ENCODE data around the gene RYR2.
"Not testable (repeated sequence)": the region's sequence is repeated elsewhere in the genome, so short reads cannot be mapped to it uniquely, and the experiment has no call there.

The RYR2 gene

DNA sequence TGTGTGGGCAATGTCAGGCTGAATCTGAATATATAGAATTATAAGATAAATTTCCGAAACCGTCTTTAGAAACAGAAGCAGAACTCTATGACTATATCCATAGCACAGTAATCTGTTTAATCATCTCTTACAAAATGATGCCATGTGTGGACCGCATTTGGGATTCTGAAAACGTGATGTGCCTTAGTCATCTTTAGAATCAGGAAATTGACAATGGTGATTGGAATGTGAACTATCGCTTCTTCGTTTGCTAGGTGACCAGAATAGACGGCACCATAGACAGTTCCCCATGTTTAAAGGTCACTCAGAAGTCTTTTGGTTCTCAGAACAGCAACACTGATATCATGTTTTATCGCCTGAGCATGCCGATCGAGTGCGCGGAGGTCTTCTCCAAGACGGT, 548.4 kb downstream of the RYR2 start:
- DNase-seq, result no peak

GRCh38 chr1:237591353-237591752, 549.4 kb downstream of the RYR2 start:
- DNase-seq, result no peak

GRCh38 chr1:237603036-237603568, 561.1 kb downstream of the RYR2 start:
- DNase-seq, result not testable (repeated sequence)

- no peak for DNase-seq
These were observed 566.4 kb downstream of the RYR2 start for GRCh38 chr1:237608433-237608832.

DNA sequence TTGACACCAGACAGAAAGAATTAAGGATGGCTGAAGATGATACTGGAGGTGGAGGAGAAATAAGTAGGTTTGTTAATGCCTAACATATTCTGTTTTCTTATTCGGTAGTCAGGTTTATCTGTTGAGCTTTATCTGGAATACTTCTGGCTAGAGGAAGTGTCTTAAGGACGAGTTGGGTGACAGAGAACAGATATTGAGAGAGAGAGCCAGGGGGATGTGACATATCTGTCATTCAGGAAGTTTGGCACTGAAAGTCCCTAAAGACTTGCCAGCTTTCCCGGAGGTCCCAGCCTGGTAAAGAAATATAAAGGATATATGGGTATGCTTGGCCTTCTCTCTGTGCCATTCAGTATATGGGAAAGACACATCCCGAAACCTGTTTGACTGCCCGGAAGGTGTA, 568.2 kb downstream of the RYR2 start:
- DNase-seq, result no peak

GRCh38 chr1:237613984-237614383, 572.0 kb downstream of the RYR2 start:
- DNase-seq, result no peak

GRCh38 chr1:237619553-237619952, 577.6 kb downstream of the RYR2 start:
- no peak for DNase-seq

GRCh38 chr1:237634922-237635321, 592.9 kb downstream of the RYR2 start:
- DNase-seq, result no peak

- no peak for DNase-seq
These were observed 596.6 kb downstream of the RYR2 start for GRCh38 chr1:237638555-237638954.

GRCh38 chr1:237640011-237640671, 598.2 kb downstream of the RYR2 start:
- DNase-seq, result no peak

DNA sequence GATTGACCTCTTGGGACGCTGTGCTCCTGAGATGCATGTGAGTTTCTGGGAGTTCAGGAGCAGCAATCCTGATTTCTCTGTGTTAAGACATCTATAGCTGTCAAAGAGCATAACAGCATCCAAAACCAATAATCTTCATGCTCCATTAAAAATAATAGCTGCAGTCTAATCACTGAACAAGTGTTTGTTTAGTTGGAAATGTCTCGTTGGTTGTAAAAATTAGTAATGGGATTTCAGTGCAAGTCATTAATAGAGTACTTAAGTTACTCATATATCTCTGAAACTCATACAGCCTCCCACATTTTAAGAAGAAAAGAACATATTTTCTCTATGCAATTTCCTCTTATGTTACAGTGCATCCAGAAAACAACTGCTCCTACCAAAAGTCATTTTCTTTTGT, 599.0 kb downstream of the RYR2 start:
- DNase-seq, result no peak

DNA sequence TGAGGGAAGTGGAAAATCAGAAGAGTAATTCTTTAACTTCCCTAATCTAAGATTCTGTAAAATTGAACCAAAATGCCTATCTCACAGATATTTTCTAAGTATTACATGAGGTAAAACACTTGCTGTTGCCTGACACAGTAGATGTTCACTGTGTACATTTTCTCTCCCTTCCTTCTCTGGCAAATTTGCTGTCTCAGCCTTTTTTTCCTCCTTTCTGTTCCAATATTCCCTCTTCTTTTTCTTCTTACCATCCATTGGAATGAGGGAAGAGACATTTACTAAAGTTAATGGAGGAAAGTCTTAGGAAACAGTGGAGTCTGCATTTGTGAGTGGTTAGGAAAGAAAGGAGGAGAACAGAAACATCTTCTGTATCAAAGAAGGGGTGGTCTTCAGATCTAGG, 608.8 kb downstream of the RYR2 start:
- DNase-seq, result no peak

- DNase-seq, result no peak
These were observed 613.8 kb downstream of the RYR2 start for GRCh38 chr1:237655778-237656177.

DNA sequence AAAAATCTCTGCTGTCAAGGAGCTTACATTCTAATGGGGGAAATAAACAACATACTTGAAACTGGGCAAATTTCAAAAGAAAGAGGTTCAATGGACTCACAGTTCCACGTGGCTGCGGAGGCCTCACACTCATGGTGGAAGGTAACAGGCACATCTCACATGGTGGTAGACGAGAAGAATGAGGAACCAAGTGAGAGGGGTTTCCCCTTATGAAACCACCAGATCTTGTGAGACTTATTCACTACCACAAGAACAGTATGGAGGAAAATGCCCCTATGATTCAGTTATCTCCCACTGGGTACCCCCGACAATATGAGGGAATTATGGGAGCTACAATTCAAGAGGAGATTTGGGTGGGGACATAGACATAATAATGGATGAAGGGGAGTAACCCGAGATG, 622.4 kb downstream of the RYR2 start:
- DNase-seq, result no peak

GRCh38 chr1:237670302-237670701, 628.3 kb downstream of the RYR2 start:
- DNase-seq, result no peak

- DNase-seq, result no peak
These were observed 629.3 kb downstream of the RYR2 start for GRCh38 chr1:237671262-237671661.

- DNase-seq, result no peak
These were observed 630.0 kb downstream of the RYR2 start for GRCh38 chr1:237671935-237672334.

- DNase-seq, result no peak
These were observed 630.8 kb downstream of the RYR2 start for GRCh38 chr1:237672748-237673147.

GRCh38 chr1:237673631-237674030, 631.6 kb downstream of the RYR2 start:
- DNase-seq, result no peak

DNA sequence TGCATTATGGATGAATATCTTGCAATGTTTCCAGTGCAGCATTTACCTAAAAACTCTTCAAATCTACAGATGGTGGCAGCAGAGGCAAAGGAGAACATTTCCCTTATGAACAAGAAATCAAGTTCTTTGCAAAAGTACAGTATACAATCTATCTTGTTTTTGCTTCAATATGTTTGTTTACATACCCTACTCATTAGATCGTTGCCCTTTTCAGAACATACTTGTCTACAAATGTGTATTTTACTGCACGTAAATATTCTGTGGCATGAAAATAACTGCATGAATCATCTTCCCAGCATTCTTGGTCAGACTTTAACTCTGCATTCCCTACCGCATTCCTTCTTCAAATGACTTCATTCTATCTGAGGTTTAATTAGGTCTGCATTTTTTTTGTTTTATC, 636.0 kb downstream of the RYR2 start:
- no peak for DNase-seq

DNA sequence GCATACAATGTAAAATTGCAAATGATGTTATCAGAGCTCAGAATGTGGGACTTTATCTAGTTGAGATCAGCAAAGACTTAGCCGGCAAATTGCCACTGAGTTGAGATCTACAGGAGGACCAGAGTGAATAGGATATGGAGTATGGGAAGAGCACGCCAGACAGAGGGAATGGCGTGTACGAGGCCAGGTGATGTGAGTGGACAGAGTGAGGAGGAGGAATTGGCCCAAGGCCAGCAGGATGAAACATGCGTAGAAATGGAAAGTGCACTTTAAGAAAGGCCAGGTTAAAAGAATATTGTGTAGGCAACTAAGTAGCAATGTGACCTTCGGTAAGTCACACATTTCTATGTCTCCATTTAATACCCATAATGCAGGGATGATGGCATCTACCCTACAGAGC, 637.7 kb downstream of the RYR2 start:
- no peak for DNase-seq

GRCh38 chr1:237681210-237681609, 639.2 kb downstream of the RYR2 start:
- DNase-seq, result no peak

GRCh38 chr1:237684236-237684635, 642.3 kb downstream of the RYR2 start:
- DNase-seq, result no peak

GRCh38 chr1:237685551-237685950, 643.6 kb downstream of the RYR2 start:
- no peak for DNase-seq

DNA sequence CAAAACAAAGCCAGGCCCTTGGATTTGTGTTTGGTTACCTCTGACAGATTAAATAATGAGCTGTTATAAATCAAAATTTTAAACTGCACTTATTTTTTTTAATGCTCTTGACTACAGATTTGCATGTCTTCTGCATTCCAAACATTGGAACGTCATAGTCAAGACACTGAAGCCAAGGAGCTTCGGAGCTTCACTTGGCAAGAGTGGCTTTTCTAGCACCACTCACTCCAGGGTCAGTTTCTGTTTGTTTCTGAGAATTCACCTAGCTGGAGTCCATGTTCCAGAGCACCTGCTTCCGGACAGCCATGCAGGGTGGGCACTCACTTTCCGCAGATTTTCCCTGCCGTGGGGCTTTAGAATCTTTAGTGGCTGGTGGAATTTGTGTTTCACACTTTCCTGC, 645.8 kb downstream of the RYR2 start:
- no peak for DNase-seq

Data from HCEC 1CT (cell line).